Testis (tissue), 3 donors: ENCODE results near the gene HLF. TPM values are rescaled to one million over a fixed set of nuclear protein-coding genes. Genes with fewer than 3 reads are reported as not detected.

Experiments
- DNase-seq: peaks from one replicate; pipeline ENCODE4 v3.0.0-alpha.2; 2019
- H3K27ac ChIP-seq, 2 donors: fragments of 200-600 bp; sonication (generic); one replicate each; pipeline ENCODE4 v1.5.1; 2019
- H3K27me3 ChIP-seq: fragments of 200-600 bp; sonication (generic); one replicate; pipeline ENCODE4 v1.5.1; 2019
- H3K36me3 ChIP-seq: fragments of 200-600 bp; sonication (generic); one replicate; pipeline ENCODE4 v1.5.1; 2017; ENCODE audit warnings: low read depth; ENCODE audit errors: missing control alignments
- H3K4me1 ChIP-seq: fragments of 200-600 bp; sonication (generic); one replicate; pipeline ENCODE4 v1.5.1; 2019
- H3K4me3 ChIP-seq, 2 donors: fragments of 200-600 bp; sonication (generic); one replicate each; pipeline ENCODE4 v1.5.1; 2017 to 2019
- H3K9me3 ChIP-seq: fragments of 200-600 bp; sonication (generic); one replicate; pipeline ENCODE4 v1.5.1; 2017
- POLR2A ChIP-seq: fragments of 450-650 bp; IDR thresholded peaks from one replicate; pipeline ENCODE4 v1.6.1; 2017; ENCODE audit warnings: antibody characterized with exemption, mild to moderate bottlenecking, moderate library complexity
- WGBS, 2 donors: methylation state at CpG; one replicate each; pipeline ENCODE4 v1.1.5; 2018; 5-methylcytosine and 5-hydroxymethylcytosine counted together
- intact Hi-C: fragments of 100-400 bp; cut with DNase I; formaldehyde crosslinking; loops from one replicate; pipeline ENCODE4 v1.15.1; 2023; ENCODE audit warnings: low total_unique reads
- polyA plus RNA-seq: library from polyadenylated mRNA; stranded (reverse); fragments of 350-450 nt; fragmentation: Illumina TruSeq; extraction: RNeasy Lipid Tissue Mini Kit (QIAGEN cat#74804); gene quantifications from one replicate; pipeline ENCODE4 v1.2.3, GENCODE V29; 2014; ENCODE audit warnings: low read depth, low replicate concordance; ENCODE audit not compliant: insufficient read depth
- total RNA-seq, 2 donors: library from RNA; depleted of rRNA; stranded (reverse); fragments of >200 nt; gene quantifications; one replicate each; pipeline ENCODE4 v1.2.3, GENCODE V29; 2016
- TF ChIP-seq, protein P1 (sequence below), 3 experiments: fragments of 450-650 bp in 2 of 3; fragments of 200-600 bp in 1 of 3; sonication (generic) in 1 of 3; IDR thresholded peaks; one replicate each; pipeline ENCODE4 v1.5.1; 2016 to 2019; ENCODE audit warnings: antibody characterized with exemption in 3 of 3, mild to moderate bottlenecking in 2 of 3, moderate library complexity in 1 of 3

The HLF gene
- total and polyA plus RNA-seq, 3 donors from 2014 or later = 7.0 to 23.4 (median 14.5) TPM

DNA sequence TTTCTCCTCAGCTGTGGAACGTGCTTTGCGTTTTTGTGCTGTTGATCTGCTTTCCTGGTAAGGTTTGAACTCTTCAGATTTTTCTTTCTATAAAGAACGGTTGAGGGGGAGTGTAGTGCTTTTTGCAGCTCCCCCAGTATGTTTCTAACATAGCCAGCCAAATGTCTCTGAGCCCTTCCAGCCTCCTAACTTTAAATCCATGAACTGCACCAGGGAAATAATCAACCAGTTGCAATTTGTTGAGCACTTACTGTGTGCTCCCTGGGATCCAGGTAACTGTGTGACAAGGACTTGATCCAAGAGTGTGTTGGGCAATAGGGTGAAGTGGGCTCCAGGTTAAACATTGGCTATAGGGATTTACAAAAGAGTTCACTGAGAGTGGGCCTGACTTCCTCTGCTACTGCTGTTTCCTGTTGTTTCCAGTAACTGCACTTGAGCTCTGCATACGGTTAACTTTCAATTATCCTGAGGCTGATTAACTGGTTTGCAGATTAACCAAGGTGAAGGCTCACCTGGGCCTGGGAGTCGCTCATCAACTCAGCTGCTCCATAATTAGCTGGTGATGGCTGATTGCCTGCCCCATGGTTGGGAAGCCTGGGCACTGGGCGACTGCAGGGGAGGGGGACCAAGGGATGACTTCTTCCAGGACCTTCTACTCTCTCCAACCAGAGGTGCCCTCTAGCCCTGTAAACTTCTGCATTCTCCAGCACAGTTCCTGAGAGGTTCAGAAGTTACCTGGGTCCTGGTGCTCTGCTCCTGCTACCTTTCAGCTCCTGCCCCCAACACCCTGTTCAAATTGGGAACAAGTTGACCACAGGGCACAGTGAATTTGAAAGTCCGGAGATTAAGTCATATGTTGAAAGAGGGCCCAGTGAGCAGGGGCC is 19.5 kb downstream of the HLF start:
- peak overlapping the region; percentile 70 to 89 for H3K27ac ChIP-seq
- 74% methylated on average over 5 to 7 of the region's 7 CpGs for WGBS, 2 donors
- no peak for DNase-seq
- no peaks in the 10 kb centered on the region for H3K9me3 ChIP-seq
- H3K4me3 ChIP-seq = no peak overlapping the region
- H3K4me1 ChIP-seq = peaks cover 40% of the 10 kb centered on the region
- intact Hi-C loops = no loop called here
- H3K36me3 ChIP-seq = no peaks in the 10 kb centered on the region
- no peaks in the 10 kb centered on the region for H3K27me3 ChIP-seq
- no peak for TF ChIP-seq POLR2A
- TF ChIP-seq, protein P1, sequence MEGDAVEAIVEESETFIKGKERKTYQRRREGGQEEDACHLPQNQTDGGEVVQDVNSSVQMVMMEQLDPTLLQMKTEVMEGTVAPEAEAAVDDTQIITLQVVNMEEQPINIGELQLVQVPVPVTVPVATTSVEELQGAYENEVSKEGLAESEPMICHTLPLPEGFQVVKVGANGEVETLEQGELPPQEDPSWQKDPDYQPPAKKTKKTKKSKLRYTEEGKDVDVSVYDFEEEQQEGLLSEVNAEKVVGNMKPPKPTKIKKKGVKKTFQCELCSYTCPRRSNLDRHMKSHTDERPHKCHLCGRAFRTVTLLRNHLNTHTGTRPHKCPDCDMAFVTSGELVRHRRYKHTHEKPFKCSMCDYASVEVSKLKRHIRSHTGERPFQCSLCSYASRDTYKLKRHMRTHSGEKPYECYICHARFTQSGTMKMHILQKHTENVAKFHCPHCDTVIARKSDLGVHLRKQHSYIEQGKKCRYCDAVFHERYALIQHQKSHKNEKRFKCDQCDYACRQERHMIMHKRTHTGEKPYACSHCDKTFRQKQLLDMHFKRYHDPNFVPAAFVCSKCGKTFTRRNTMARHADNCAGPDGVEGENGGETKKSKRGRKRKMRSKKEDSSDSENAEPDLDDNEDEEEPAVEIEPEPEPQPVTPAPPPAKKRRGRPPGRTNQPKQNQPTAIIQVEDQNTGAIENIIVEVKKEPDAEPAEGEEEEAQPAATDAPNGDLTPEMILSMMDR (IDR thresholded peaks at IDR 0.05) = no peak

DNA sequence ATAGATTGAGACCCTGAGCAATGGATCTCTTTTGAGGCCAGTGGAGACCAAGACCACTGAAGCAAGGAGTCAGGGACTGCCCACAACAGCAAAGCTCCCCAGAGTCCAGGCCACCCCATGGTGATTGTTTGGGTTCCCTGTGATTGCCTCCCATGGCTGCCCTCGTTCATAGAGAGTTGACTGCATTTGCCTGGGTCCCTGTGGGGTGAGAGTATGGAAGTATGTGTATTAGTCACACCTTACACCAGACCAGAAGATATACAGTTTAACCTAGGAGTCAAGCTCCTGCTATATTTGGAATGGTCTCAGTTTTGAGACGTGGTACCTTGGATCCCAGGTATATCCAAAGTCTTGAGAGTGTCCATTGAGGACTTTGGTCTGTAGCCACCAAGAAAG is 20.2 kb downstream of the HLF start:
- Histone ChIP-seq H3K4me1 (peaks cover 40% of the 10 kb centered on the region), H3K27ac (peak overlapping the region; percentile 70 to 89), H3K9me3 (no peaks in the 10 kb centered on the region), H3K4me3 (no peak overlapping the region), H3K36me3 (no peaks in the 10 kb centered on the region), H3K27me3 (no peaks in the 10 kb centered on the region)
- no peak for TF ChIP-seq POLR2A
- TF ChIP-seq, protein P1 (IDR thresholded peaks at IDR 0.05) = no peak
- DNase-seq = no peak
- intact Hi-C loops = no loop called here
- 63 to 69% methylated on average over 1 to 2 of the region's 2 CpGs for WGBS, 2 donors

DNA sequence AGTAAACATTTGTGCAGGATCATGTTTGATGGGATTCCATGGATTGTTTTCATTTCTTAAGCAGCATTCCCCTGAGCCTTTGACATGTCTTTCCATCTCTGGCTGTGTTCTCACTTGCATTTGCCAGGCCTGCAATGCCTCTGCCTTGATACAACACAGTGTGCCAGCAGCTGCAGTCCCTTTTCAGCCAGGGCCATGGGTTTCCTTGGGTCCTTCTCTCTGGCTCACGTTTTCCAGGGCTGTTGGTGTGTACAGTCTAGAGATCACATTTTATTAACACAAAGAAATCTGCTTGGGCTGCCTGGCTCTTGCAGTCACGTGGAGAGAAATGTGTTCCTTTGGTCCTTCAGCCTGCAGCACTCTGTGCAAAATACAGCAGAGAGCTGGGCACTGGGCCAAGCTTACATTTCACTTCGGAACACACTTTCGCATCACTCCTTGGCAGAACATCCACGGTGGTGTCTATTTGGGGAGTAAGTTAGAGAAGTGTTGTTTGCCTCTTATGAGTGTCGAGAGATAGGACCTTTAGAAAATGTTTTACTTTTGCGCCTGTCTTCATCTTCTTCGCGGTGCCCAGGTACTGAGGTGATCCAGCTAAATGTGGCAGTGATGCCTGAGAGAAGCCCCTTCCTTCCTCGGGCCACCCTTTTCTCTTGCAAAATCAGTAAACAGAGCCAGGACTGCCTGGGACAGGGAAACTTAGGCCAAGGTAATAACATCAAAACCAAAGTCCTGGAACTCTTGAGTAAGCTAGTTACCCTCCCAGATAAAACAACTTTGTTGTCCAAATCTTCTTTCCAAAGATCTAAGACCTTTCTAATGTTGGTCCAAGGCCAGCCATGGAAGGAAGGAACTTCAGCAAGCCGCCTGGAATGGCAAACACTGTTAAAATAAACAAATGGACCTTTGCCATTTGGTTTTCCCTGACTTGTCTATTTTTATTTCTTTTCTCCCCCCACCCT is 20.9 kb downstream of the HLF start:
- H3K4me1 ChIP-seq = peaks cover 40% of the 10 kb centered on the region
- no peak overlapping the region for H3K4me3 ChIP-seq
- no peak for TF ChIP-seq POLR2A
- TF ChIP-seq, protein P1 (IDR thresholded peaks at IDR 0.05) = no peak
- DNase-seq = peak; percentile 97
- no peaks in the 10 kb centered on the region for H3K36me3 ChIP-seq
- H3K27ac ChIP-seq = peak overlapping the region; percentile 70 to 89
- H3K27me3 ChIP-seq = no peaks in the 10 kb centered on the region
- no peaks in the 10 kb centered on the region for H3K9me3 ChIP-seq
- intact Hi-C loops = no loop called here
- 43 to 45% methylated on average over 11 of the region's 11 CpGs for WGBS, 2 donors

DNA sequence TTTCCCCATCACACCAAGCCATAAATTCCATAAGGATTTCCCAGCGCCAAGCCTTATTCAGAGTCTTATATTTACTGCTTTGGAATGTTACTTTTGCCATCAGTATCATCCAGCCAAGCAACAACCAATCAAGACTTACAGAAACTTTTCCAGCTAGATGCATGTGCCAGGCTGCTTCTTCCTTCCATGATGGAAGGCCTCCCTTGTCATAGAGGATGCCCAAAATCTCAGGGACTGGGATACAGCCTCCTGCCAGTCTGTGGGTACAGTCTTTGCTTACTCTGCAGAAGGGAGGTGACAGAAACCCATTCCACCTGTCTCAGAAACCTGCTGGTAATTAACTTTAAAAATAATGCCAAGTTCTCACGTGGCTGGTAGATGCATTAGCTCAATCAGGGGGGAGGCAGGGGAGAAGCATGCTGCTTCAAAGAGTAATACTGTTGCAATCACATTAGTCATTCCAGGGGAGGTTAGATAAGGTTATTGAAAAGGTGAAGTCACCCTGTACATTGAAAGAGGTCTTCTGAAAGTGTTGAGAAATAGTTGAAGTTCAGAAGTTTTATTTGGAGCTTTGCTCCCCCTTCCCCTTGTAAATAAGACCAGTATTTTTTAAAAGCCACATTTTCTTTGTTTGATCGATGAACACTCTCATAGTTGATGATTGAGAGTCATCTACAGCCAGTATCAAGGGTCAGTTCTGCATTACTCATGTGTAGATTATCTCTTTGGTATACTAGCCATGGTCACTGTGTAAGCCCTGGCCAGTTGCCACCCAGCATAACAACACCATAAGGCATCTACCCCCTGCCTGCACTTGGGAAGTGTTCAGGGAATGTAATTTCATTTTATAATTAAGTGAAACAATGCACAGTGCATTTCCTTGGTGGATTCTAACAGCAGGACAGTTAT is 22.2 kb downstream of the HLF start:
- DNase-seq = no peak
- TF ChIP-seq, protein P1 (IDR thresholded peaks at IDR 0.05) = no peak
- no peak for TF ChIP-seq POLR2A
- no peaks in the 10 kb centered on the region for H3K36me3 ChIP-seq
- H3K4me3 ChIP-seq = no peak overlapping the region
- intact Hi-C loops = no loop called here
- peaks cover 39% of the 10 kb centered on the region for H3K4me1 ChIP-seq
- no peaks in the 10 kb centered on the region for H3K27me3 ChIP-seq
- WGBS, 2 donors = 76 to 83% methylated on average over 3 of the region's 3 CpGs
- H3K27ac ChIP-seq = peak overlapping the region in 1 of 2 donors; percentile 89
- no peaks in the 10 kb centered on the region for H3K9me3 ChIP-seq
